ENCODE measurements around the gene IKZF3.

Gene IKZF3

GRCh38 chr17:39820987-39821386 lies 43.1 kb downstream of the IKZF3 start:
- Histone ChIP-seq H3K27ac (ENCODE audit: extremely low read depth, low read depth, low read length) (no peak overlapping the region), H3K4me3 (ENCODE audit: low read depth, low read length) (no peak overlapping the region), H3K4me1 (ENCODE audit: control insufficient read depth, insufficient read depth, low read length) (no peaks in the 10 kb centered on the region), H3K36me3 (ENCODE audit: control insufficient read depth in 2 of 2, insufficient read depth in 1 of 2, low read length in 2 of 2) (no peaks in the 10 kb centered on the region), H3K9me3 (ENCODE audit: control insufficient read depth, insufficient read depth, low read depth, low read length) (no peaks in the 10 kb centered on the region)
- ChIA-PET CTCF (interaction anchor here (0.7 to 1.5 kb wide), 4 partner anchors 118 to 199 kb away, joined by 3 to 7 read pairs (median 4); no protein-coding TSS in a partner anchor), POLR2A (no interaction called here)
- TF ChIP-seq ZNF501 (tag by site-specific recombination; IDR thresholded peaks at IDR 0.05) (no peak), MYNN (tag by site-specific recombination; IDR thresholded peaks at IDR 0.05; ENCODE audit: borderline replicate concordance) (no peak), ZNF544 (tag by site-specific recombination; IDR thresholded peaks at IDR 0.05) (no peak), OSR2 (tag by site-specific recombination; IDR thresholded peaks at IDR 0.05) (no peak), KLF1 (tag by site-specific recombination; IDR thresholded peaks at IDR 0.05) (no peak), ZNF391 (tag by site-specific recombination; IDR thresholded peaks at IDR 0.05; ENCODE audit: borderline replicate concordance, low read depth) (no peak), ZNF132 (tag by site-specific recombination; IDR thresholded peaks at IDR 0.05; ENCODE audit: borderline replicate concordance) (no peak), ZNF792 (tag by site-specific recombination; IDR thresholded peaks at IDR 0.05) (no peak), ZNF843 (tag by site-specific recombination; IDR thresholded peaks at IDR 0.05) (no peak), ZNF555 (tag by site-specific recombination; conservative IDR thresholded peaks at IDR 0.05) (no peak), KLF7 (tag by site-specific recombination; IDR thresholded peaks at IDR 0.05; ENCODE audit: borderline replicate concordance) (no peak), IKZF3 (tag by site-specific recombination; IDR thresholded peaks at IDR 0.05) (no peak), ZNF624 (tag by site-specific recombination; IDR thresholded peaks at IDR 0.05) (no peak), SCRT1 (tag by site-specific recombination; IDR thresholded peaks at IDR 0.05; ENCODE audit: borderline replicate concordance) (no peak), SETDB1 (IDR thresholded peaks at IDR 0.05; ENCODE audit: insufficient read length, low read length) (no peak), ZNF214 (tag by site-specific recombination; IDR thresholded peaks at IDR 0.05; ENCODE audit: borderline replicate concordance) (no peak)

GRCh38 chr17:39820541-39820940 lies 43.6 kb downstream of the IKZF3 start:
- POLR2A ChIA-PET: no interaction called here
- H3K4me1 ChIP-seq (ENCODE audit: control insufficient read depth, insufficient read depth, low read length): no peaks in the 10 kb centered on the region
- no peak for TF ChIP-seq ZNF791 (tag by site-specific recombination; IDR thresholded peaks at IDR 0.05)
- TF ChIP-seq ZNF341 (tag by site-specific recombination; IDR thresholded peaks at IDR 0.05; ENCODE audit: low read depth): no peak
- TF ChIP-seq TSHZ1 (tag by site-specific recombination; IDR thresholded peaks at IDR 0.05; ENCODE audit: borderline replicate concordance): no peak
- TF ChIP-seq ZNF610 (tag by site-specific recombination; IDR thresholded peaks at IDR 0.05; ENCODE audit: borderline replicate concordance): no peak
- H3K36me3 ChIP-seq (ENCODE audit: control insufficient read depth in 2 of 2, insufficient read depth in 1 of 2, low read length in 2 of 2): no peaks in the 10 kb centered on the region
- no peak overlapping the region for H3K27ac ChIP-seq (ENCODE audit: extremely low read depth, low read depth, low read length)
- no peaks in the 10 kb centered on the region for H3K9me3 ChIP-seq (ENCODE audit: control insufficient read depth, insufficient read depth, low read depth, low read length)
- no peak overlapping the region for H3K4me3 ChIP-seq (ENCODE audit: low read depth, low read length)
- CTCF ChIA-PET: interaction anchor here (0.5 to 1.5 kb wide), 6 partner anchors 87 to 200 kb away, joined by 3 to 7 read pairs (median 4); no protein-coding TSS in a partner anchor
